Choroid plexus epithelial cell (primary cell): ENCODE results near the gene TXLNA.

Experiments
- DNase-seq: peaks from one replicate; pipeline ENCODE4 v3.0.0-alpha.2; 2010; ENCODE audit warnings: low read depth
- H3K4me3 ChIP-seq: 2 replicates; pipeline ENCODE4 v1.5.1; 2011; ENCODE audit warnings: low read depth, mild to moderate bottlenecking, control low read depth, low read length, moderate library complexity
- CTCF ChIP-seq: conservative IDR thresholded peaks from 2 replicates; pipeline ENCODE4 v1.5.1; 2011; ENCODE audit warnings: low read depth, mild to moderate bottlenecking, control low read depth, inconsistent platforms, low read length, moderate library complexity

TXLNA gene

GRCh38 chr1:32239790-32240139 is 60.3 kb downstream of the TXLNA start:
- H3K4me3 ChIP-seq, result peak overlapping the region; percentile 59
- no peak for DNase-seq
- no peak for TF ChIP-seq CTCF

- TF ChIP-seq CTCF, result peak; percentile 9
- DNase-seq, result no peak
- peak overlapping the region; percentile 59 for H3K4me3 ChIP-seq
Measured at GRCh38 chr1:32240140-32240951, 60.9 kb downstream of the TXLNA start.

GRCh38 chr1:32241001-32241763 is 61.7 kb downstream of the TXLNA start:
- TF ChIP-seq CTCF, result peak; percentile 5
- peak overlapping the region; percentile 59 for H3K4me3 ChIP-seq
- DNase-seq, result peak; percentile 42

GRCh38 chr1:32242341-32242851 is 62.9 kb downstream of the TXLNA start:
- TF ChIP-seq CTCF, result no peak
- no peak overlapping the region for H3K4me3 ChIP-seq
- peak; percentile 30 for DNase-seq

- DNase-seq, result peak; percentile 40
- H3K4me3 ChIP-seq, result no peak within 1 kb of the TSS
- no peak for TF ChIP-seq CTCF
Measured at GRCh38 chr1:32246888-32247273, 67.4 kb downstream of the TXLNA start, which contains the start of gene FAM167B. Gene FAM167B, plus strand, starts transcription at chr1:32247222. Its CDS starts 200 bp downstream, at chr1:32247422.

GRCh38 chr1:32247452-32247851 is 68.0 kb downstream of the TXLNA start:
- TF ChIP-seq CTCF, result no peak
- DNase-seq, result no peak
- H3K4me3 ChIP-seq, result no peak overlapping the region
